CD8-positive, alpha-beta memory T cell (primary cell): ENCODE results near the gene KNSTRN. TPM values are rescaled to one million over a fixed set of nuclear protein-coding genes. Genes with fewer than 3 reads are reported as not detected.

Experiments used
- CTCF ChIA-PET: fragments of 350-600 bp; sonication (Branson Sonifier 250); formaldehyde crosslinking; loops from one replicate; lab custom pipeline; 2021; ENCODE audit warnings: antibody characterized with exemption; lab: Charles Lee
- POLR2A ChIA-PET: fragments of 350-600 bp; sonication (Branson Sonifier 250); formaldehyde crosslinking; loops from one replicate; lab custom pipeline; 2021; ENCODE audit warnings: antibody characterized with exemption; lab: Charles Lee
- DNase-seq, 5 donors: peaks; one replicate each; pipeline versions ENCODE4 v3.0.0 to v3.0.0-alpha.2; 2020 to 2022; ENCODE audit warnings: mixed read lengths in 1 of 5
- H3K27ac ChIP-seq: one replicate; pipeline ENCODE4 v1.7.0; 2013; ENCODE audit warnings: low read depth, mild to moderate bottlenecking, low read length, moderate library complexity
- H3K27me3 ChIP-seq: 2 replicates; pipeline ENCODE4 v1.7.0; 2013; ENCODE audit warnings: low read length, mild to moderate bottlenecking; ENCODE audit not compliant: insufficient read depth, poor library complexity, severe bottlenecking
- H3K36me3 ChIP-seq: 2 replicates; pipeline ENCODE4 v1.7.0; 2013; ENCODE audit warnings: mild to moderate bottlenecking, low read length, moderate library complexity; ENCODE audit not compliant: insufficient read depth
- H3K4me1 ChIP-seq: 2 replicates; pipeline ENCODE4 v1.7.0; 2013; ENCODE audit warnings: mild to moderate bottlenecking, low read length, moderate library complexity; ENCODE audit not compliant: insufficient read depth
- H3K4me3 ChIP-seq: 2 replicates; pipeline ENCODE4 v1.7.0; 2013; ENCODE audit warnings: mild to moderate bottlenecking, low read length
- H3K9me3 ChIP-seq: 2 replicates; pipeline ENCODE4 v1.7.0; 2013; ENCODE audit warnings: mild to moderate bottlenecking, low read length
- H3K27ac Mint-ChIP-seq, 8 donors: one replicate each; pipeline ENCODE4 v1.8.0; 2020 to 2021; ENCODE audit warnings: mixed read lengths in 8 of 8, mild to moderate bottlenecking in 6 of 8, inconsistent platforms in 3 of 8, moderate library complexity in 3 of 8
- H3K27me3 Mint-ChIP-seq, 2 donors: one replicate each; pipeline ENCODE4 v1.8.0; 2020 to 2021; ENCODE audit warnings: mixed read lengths in 2 of 2, mild to moderate bottlenecking in 1 of 2, moderate library complexity in 1 of 2
- H3K36me3 Mint-ChIP-seq, 3 donors: one replicate each; pipeline ENCODE4 v1.8.0; 2020 to 2021; ENCODE audit warnings: mixed read lengths in 3 of 3, inconsistent platforms in 1 of 3, mild to moderate bottlenecking in 1 of 3
- H3K4me1 Mint-ChIP-seq, 3 donors: one replicate each; pipeline ENCODE4 v1.8.0; 2020 to 2021; ENCODE audit warnings: mixed read lengths in 3 of 3, inconsistent platforms in 1 of 3, mild to moderate bottlenecking in 1 of 3
- H3K4me3 Mint-ChIP-seq, 7 donors: one replicate each; pipeline ENCODE4 v1.8.0; 2020 to 2021; ENCODE audit warnings: mixed read lengths in 7 of 7, mild to moderate bottlenecking in 6 of 7, moderate library complexity in 4 of 7, inconsistent platforms in 2 of 7
- H3K9me3 Mint-ChIP-seq, 5 donors: one replicate each; pipeline ENCODE4 v1.8.0; 2020 to 2022; ENCODE audit warnings: mixed read lengths in 5 of 5, mild to moderate bottlenecking in 3 of 5, moderate library complexity in 2 of 5, inconsistent platforms in 1 of 5
- polyA plus RNA-seq: library from polyadenylated mRNA; unstranded; fragments of 300-500 nt; fragmentation: Illumina TruSeq; gene quantifications from one replicate; pipeline ENCODE4 v1.2.3, GENCODE V29; 2021
- total RNA-seq, 2 experiments: library from RNA; stranded (reverse); gene quantifications; one replicate each; pipeline ENCODE4 v1.2.3, GENCODE V29; 2021

Gene KNSTRN, protein sequence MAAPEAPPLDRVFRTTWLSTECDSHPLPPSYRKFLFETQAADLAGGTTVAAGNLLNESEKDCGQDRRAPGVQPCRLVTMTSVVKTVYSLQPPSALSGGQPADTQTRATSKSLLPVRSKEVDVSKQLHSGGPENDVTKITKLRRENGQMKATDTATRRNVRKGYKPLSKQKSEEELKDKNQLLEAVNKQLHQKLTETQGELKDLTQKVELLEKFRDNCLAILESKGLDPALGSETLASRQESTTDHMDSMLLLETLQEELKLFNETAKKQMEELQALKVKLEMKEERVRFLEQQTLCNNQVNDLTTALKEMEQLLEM
- 10 to 100 TPM; 42.8 to 49.9 TPM for total RNA-seq
- polyA plus RNA-seq, result 3.6 TPM

DNA sequence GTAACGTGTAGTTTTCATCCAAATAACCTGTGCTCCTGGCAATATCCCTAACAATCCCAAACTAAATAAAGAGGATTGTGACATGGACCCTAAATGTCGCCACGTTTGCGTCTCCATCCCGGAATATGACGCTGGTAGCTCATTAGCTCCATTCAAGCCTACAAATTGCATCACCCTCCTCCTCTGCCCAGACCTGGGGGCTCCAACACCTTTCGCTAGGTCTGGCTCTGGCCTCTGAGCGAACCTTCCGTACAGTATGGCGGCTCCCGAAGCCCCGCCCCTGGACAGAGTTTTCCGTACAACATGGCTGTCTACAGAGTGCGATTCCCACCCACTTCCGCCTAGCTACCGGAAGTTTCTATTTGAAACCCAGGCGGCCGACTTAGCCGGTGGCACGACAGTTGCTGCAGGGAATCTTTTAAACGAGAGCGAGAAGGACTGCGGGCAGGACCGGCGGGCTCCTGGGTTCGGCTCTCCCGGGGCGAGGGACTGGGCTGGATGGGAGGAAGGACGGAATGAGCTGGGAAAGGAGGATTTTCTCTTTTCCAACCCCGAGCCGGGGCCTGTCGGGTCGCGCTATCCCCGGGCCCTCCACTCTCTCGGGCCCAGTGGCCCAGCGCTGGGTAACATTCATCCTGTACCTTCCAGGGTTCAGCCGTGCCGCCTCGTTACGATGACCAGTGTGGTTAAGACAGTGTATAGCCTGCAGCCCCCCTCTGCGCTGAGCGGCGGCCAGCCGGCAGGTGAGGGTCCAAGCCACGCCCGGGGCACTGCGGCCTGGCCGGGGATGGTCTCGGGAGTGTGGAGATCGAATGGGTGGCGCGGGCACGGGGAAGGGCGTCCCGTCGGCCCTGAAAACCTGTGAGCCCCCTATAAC lies at the start of gene KNSTRN:
Gene KNSTRN (plus strand): TSS at position 142 of the 877 bp plus-strand sequence. CDS start 115 bp downstream, at position 257.
- H3K4me1 Mint-ChIP-seq, result peaks cover 14 to 27% (median 26%) of the 10 kb centered on the region in 3 donors
- CTCF ChIA-PET, result interaction anchor here (1.0 to 4.0 kb wide), 9 partner anchors 9 to 70 kb away, joined by 3 to 37 read pairs (median 4); partner anchors contain the start of gene IVD

DNA sequence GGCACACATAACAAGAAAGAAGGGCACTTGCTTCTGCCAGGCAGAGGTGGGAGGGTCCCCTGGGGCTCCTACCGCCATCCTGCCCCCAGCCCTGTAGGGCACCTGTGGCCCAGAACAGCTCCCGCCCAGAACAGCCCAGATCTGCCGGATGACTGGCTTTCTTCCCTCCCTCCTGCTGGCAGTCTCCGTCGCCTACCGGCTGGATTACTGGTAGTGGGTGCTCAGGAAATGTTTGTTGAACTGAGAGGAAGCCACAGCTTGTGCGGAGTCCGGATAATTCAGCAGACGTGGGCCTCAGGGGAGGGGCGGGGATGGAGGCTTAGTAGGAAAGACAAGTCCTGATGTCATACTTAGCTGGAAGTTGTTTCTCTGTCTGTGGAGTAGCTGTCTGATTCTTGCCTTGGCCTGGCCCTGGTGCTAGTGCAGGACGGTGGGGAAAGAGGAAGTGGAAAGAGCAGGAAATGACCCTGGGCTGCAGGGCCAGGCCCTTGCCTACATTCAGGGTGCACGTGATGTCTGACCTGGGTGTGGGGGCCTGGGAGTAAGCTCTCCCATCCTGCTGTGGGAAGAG lies 48.5 kb upstream of the KNSTRN start:
- Histone ChIP-seq H3K27me3 (no peaks in the 10 kb centered on the region), H3K4me3 (no peak overlapping the region), H3K9me3 (no peaks in the 10 kb centered on the region), H3K27ac (peak overlapping the region; percentile 31), H3K4me1 (peaks cover 23% of the 10 kb centered on the region), H3K36me3 (no peaks in the 10 kb centered on the region)
- peak in 1 of 5 donors; percentile 33 for DNase-seq
- H3K27me3 Mint-ChIP-seq, result peaks cover 2 to 4% of the 10 kb centered on the region in 2 donors
- peaks cover 0 to 1% (median 0%) of the 10 kb centered on the region in 5 donors for H3K9me3 Mint-ChIP-seq
- no peak overlapping the region for H3K27ac Mint-ChIP-seq
- H3K36me3 Mint-ChIP-seq, result no peaks in the 10 kb centered on the region
- peaks cover 4 to 12% (median 7%) of the 10 kb centered on the region in 3 donors for H3K4me1 Mint-ChIP-seq
- CTCF ChIA-PET, result interaction anchor here (6.0 to 12.2 kb wide), 2 partner anchors 13 to 22 kb away, joined by 90 to 189 read pairs; partner anchors contain the start of genes INAFM2 and PLCB2
- no peak overlapping the region for H3K4me3 Mint-ChIP-seq
- POLR2A ChIA-PET, result interaction anchor here (1.7 kb wide), 1 partner anchor 8 kb away, joined by 5 read pairs; no protein-coding TSS in a partner anchor

More for the DNA sequence above, at the start of gene KNSTRN:
- peak within 1 kb of the TSS; percentile 88 for H3K4me3 ChIP-seq
- no peaks in the 10 kb centered on the region for H3K9me3 ChIP-seq
- H3K27me3 Mint-ChIP-seq, result no peaks in the 10 kb centered on the region
- no peaks in the 10 kb centered on the region for H3K27me3 ChIP-seq
- H3K36me3 Mint-ChIP-seq, result peaks cover 5 to 22% (median 8%) of the 10 kb centered on the region in 3 donors
- POLR2A ChIA-PET, result interaction anchor here (0.8 to 1.6 kb wide), 2 partner anchors 11 to 23 kb away, joined by 3 to 10 read pairs; partner anchors contain the start of gene IVD
- peak within 1 kb of the TSS; percentile 90 to 99 (median 97) for H3K4me3 Mint-ChIP-seq
- peaks cover 13% of the 10 kb centered on the region for H3K4me1 ChIP-seq
- peak; percentile 84 to 94 (median 87) for DNase-seq
- peak within 1 kb of the TSS in 7 of 8 donors; percentile 15 to 98 (median 92) for H3K27ac Mint-ChIP-seq
- H3K36me3 ChIP-seq, result peaks cover 12% of the 10 kb centered on the region
- peak within 1 kb of the TSS; percentile 62 for H3K27ac ChIP-seq
- no peaks in the 10 kb centered on the region for H3K9me3 Mint-ChIP-seq

- Mint-ChIP-seq H3K4me3 (no peak overlapping the region), H3K36me3 (no peaks in the 10 kb centered on the region), H3K9me3 (peaks cover 0 to 1% (median 0%) of the 10 kb centered on the region in 5 donors), H3K27ac (peak overlapping the region in 1 of 8 donors; percentile 33), H3K27me3 (peaks cover 2 to 4% of the 10 kb centered on the region in 2 donors), H3K4me1 (peaks cover 4 to 12% (median 7%) of the 10 kb centered on the region in 3 donors)
- Histone ChIP-seq H3K36me3 (no peaks in the 10 kb centered on the region), H3K4me3 (no peak overlapping the region), H3K4me1 (peaks cover 23% of the 10 kb centered on the region), H3K27me3 (no peaks in the 10 kb centered on the region), H3K27ac (peak overlapping the region; percentile 16), H3K9me3 (no peaks in the 10 kb centered on the region)
- CTCF ChIA-PET, result interaction anchor here (1.1 to 12.2 kb wide), 3 partner anchors 13 to 33 kb away, joined by 4 to 189 read pairs (median 90); partner anchors contain the start of genes INAFM2 and PLCB2
- DNase-seq, result no peak
- POLR2A ChIA-PET, result interaction anchor here (1.7 kb wide), 1 partner anchor 9 kb away, joined by 5 read pairs; no protein-coding TSS in a partner anchor
These were observed 48.0 kb upstream of the KNSTRN start for GRCh38 chr15:40334541-40334940.

- peaks cover 23% of the 10 kb centered on the region for H3K4me1 ChIP-seq
These were observed 47.4 kb upstream of the KNSTRN start for GRCh38 chr15:40334941-40335795.

GRCh38 chr15:40335938-40336743 lies 46.4 kb upstream of the KNSTRN start:
- ChIA-PET POLR2A (interaction anchor here (1.2 kb wide), 1 partner anchor 13 kb away, joined by 3 read pairs; no protein-coding TSS in a partner anchor), CTCF (interaction anchor here (1.3 to 12.4 kb wide), 11 partner anchors 7 to 119 kb away, joined by 3 to 268 read pairs (median 31); partner anchors contain the start of genes ANKRD63, DISP2, INAFM2 and PLCB2)
- H3K4me3 ChIP-seq, result no peak overlapping the region
- peaks cover 4 to 12% (median 7%) of the 10 kb centered on the region in 3 donors for H3K4me1 Mint-ChIP-seq
- H3K36me3 ChIP-seq, result no peaks in the 10 kb centered on the region
- H3K36me3 Mint-ChIP-seq, result no peaks in the 10 kb centered on the region
- no peaks in the 10 kb centered on the region for H3K9me3 ChIP-seq
- H3K27ac ChIP-seq, result no peak overlapping the region
- no peak for DNase-seq
- H3K9me3 Mint-ChIP-seq, result peaks cover 0 to 1% (median 0%) of the 10 kb centered on the region in 5 donors
- H3K4me1 ChIP-seq, result peaks cover 23% of the 10 kb centered on the region
- no peaks in the 10 kb centered on the region for H3K27me3 ChIP-seq
- peaks cover 2 to 4% of the 10 kb centered on the region in 2 donors for H3K27me3 Mint-ChIP-seq
- no peak overlapping the region for H3K27ac Mint-ChIP-seq
- H3K4me3 Mint-ChIP-seq, result no peak overlapping the region

More at GRCh38 chr15:40334941-40335795, 47.4 kb upstream of the KNSTRN start:
- no peak overlapping the region for H3K4me3 ChIP-seq
- peaks cover 0 to 1% (median 0%) of the 10 kb centered on the region in 5 donors for H3K9me3 Mint-ChIP-seq
- H3K36me3 Mint-ChIP-seq, result no peaks in the 10 kb centered on the region
- peaks cover 2 to 4% of the 10 kb centered on the region in 2 donors for H3K27me3 Mint-ChIP-seq
- H3K9me3 ChIP-seq, result no peaks in the 10 kb centered on the region
- DNase-seq, result no peak
- H3K4me3 Mint-ChIP-seq, result no peak overlapping the region
- CTCF ChIA-PET, result interaction anchor here (1.1 to 12.4 kb wide), 8 partner anchors 6 to 88 kb away, joined by 3 to 268 read pairs (median 86); partner anchors contain the start of genes INAFM2 and PLCB2
- H3K27me3 ChIP-seq, result no peaks in the 10 kb centered on the region
- no peaks in the 10 kb centered on the region for H3K36me3 ChIP-seq
- H3K27ac Mint-ChIP-seq, result no peak overlapping the region
- POLR2A ChIA-PET, result interaction anchor here (1.7 kb wide), 1 partner anchor 10 kb away, joined by 5 read pairs; no protein-coding TSS in a partner anchor
- H3K4me1 Mint-ChIP-seq, result peaks cover 4 to 12% (median 7%) of the 10 kb centered on the region in 3 donors
- H3K27ac ChIP-seq, result peak overlapping the region; percentile 16

DNA sequence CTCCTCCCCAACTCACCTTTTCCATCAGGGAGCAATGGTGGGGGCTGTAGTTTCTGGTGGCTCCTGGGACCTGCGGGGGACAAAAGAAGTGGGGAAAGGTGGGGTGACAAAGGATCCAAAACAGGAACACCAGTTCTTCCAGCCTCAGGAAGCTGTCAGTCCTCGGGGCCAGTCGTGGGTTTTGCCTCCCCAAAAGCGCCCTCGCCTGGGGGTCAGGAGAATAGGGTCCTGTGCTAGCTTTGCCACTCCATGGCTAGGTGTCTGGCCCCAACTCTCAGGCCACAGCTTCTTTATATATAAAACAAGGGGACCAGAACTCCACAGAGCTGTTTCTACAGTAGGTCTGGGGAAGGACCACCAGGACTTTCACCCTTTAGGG lies 45.8 kb upstream of the KNSTRN start:
- H3K4me1 ChIP-seq, result peaks cover 23% of the 10 kb centered on the region
- no peak overlapping the region for H3K4me3 ChIP-seq
- Mint-ChIP-seq H3K4me3 (no peak overlapping the region), H3K36me3 (no peaks in the 10 kb centered on the region), H3K9me3 (peaks cover 0 to 1% (median 0%) of the 10 kb centered on the region in 5 donors), H3K27me3 (peaks cover 2 to 4% of the 10 kb centered on the region in 2 donors), H3K4me1 (peaks cover 4 to 12% (median 7%) of the 10 kb centered on the region in 3 donors), H3K27ac (no peak overlapping the region)
- H3K27ac ChIP-seq, result no peak overlapping the region
- no peaks in the 10 kb centered on the region for H3K27me3 ChIP-seq
- no peaks in the 10 kb centered on the region for H3K36me3 ChIP-seq
- DNase-seq, result no peak
- no peaks in the 10 kb centered on the region for H3K9me3 ChIP-seq
- POLR2A ChIA-PET, result interaction anchor here (1.2 kb wide), 1 partner anchor 14 kb away, joined by 3 read pairs; no protein-coding TSS in a partner anchor
- CTCF ChIA-PET, result interaction anchor here (0.6 to 12.4 kb wide), 15 partner anchors 7 to 120 kb away, joined by 3 to 268 read pairs (median 14); partner anchors contain the start of genes ANKRD63, DISP2, INAFM2 and IVD
